ENCODE measurements around the gene DCST2. TPM values are rescaled to one million over a fixed set of nuclear protein-coding genes. Genes with fewer than 3 reads are reported as not detected.

DCST2 gene
- total and polyA plus RNA-seq, 2 of the 8 experiments (the other 6 are each of a cell fraction or from before 2014, with no cell fraction given): 0.43 to 2.1 TPM

GRCh38 chr1:154975409-154976059, 58.0 kb downstream of the DCST2 start (continued):
- TF ChIP-seq PHF8 (conservative IDR thresholded peaks at IDR 0.05; ENCODE audit: low read depth, low read length) (no peak), SAP30 (IDR thresholded peaks at IDR 0.05; ENCODE audit: insufficient read depth, insufficient replicate concordance, low read length) (peak; percentile 48), NANOG (IDR thresholded peaks at IDR 0.05; ENCODE audit: insufficient read depth, low read depth, low read length, poor library complexity, severe bottlenecking) (no peak), SP1 (IDR thresholded peaks at IDR 0.05; ENCODE audit: low read depth, low read length) (no peak), EP300 (IDR thresholded peaks at IDR 0.05; ENCODE audit: borderline replicate concordance in 1 of 2, low read depth in 2 of 2, low read length in 2 of 2) (no peak), RNF2 (IDR thresholded peaks at IDR 0.05; ENCODE audit: borderline replicate concordance, low read depth, low read length, missing control alignments, poor library complexity, severe bottlenecking) (no peak), BCL11A (IDR thresholded peaks at IDR 0.05; ENCODE audit: low read depth in 2 of 2, low read length in 2 of 2) (no peak), POLR2AphosphoS5 (IDR thresholded peaks at IDR 0.05; ENCODE audit: low read depth, low read length) (peak; percentile 66), RXRA (IDR thresholded peaks at IDR 0.05; ENCODE audit: insufficient read depth, low read depth, low read length) (no peak), JUN (IDR thresholded peaks at IDR 0.05; ENCODE audit: low read depth, low read length) (no peak), CEBPB (IDR thresholded peaks at IDR 0.05; ENCODE audit: low read depth, low read length) (no peak), POLR2A (IDR thresholded peaks at IDR 0.05; ENCODE audit: control extremely low read depth in 1 of 2, low read depth in 2 of 2, low read length in 2 of 2) (peak in 1 of 2 experiments; percentile 41; a peak in 1 of 3 replicates), GABPA (IDR thresholded peaks at IDR 0.05; ENCODE audit: borderline replicate concordance, insufficient read depth, low read length) (no peak)

Data from H1 (cell line).